IPS-15b (cell line): ENCODE results near the gene PTAFR.
"Not testable (repeated sequence)": the region's sequence is repeated elsewhere in the genome, so short reads cannot be mapped to it uniquely, and the experiment has no call there.

Experiments
- H3K27me3 ChIP-seq: one replicate; pipeline ENCODE4 v1.6.1; 2013; ENCODE audit warnings: low read length; ENCODE audit not compliant: control insufficient read depth, insufficient read depth
- H3K36me3 ChIP-seq: one replicate; pipeline ENCODE4 v1.6.1; 2013; ENCODE audit warnings: low read length; ENCODE audit not compliant: control insufficient read depth, insufficient read depth
- H3K4me1 ChIP-seq: one replicate; pipeline ENCODE4 v1.6.1; 2013; ENCODE audit warnings: mild to moderate bottlenecking, low read length; ENCODE audit not compliant: control insufficient read depth, insufficient read depth
- H3K4me3 ChIP-seq: one replicate; pipeline ENCODE4 v1.5.1; 2013; ENCODE audit warnings: low read depth, low read length
- H3K9ac ChIP-seq: one replicate; pipeline ENCODE4 v1.6.1; 2013; ENCODE audit warnings: low read depth, mild to moderate bottlenecking, low read length
- H3K9me3 ChIP-seq: one replicate; pipeline ENCODE4 v1.6.1; 2013; ENCODE audit warnings: mild to moderate bottlenecking, low read length; ENCODE audit not compliant: control insufficient read depth, insufficient read depth

Gene PTAFR

DNA sequence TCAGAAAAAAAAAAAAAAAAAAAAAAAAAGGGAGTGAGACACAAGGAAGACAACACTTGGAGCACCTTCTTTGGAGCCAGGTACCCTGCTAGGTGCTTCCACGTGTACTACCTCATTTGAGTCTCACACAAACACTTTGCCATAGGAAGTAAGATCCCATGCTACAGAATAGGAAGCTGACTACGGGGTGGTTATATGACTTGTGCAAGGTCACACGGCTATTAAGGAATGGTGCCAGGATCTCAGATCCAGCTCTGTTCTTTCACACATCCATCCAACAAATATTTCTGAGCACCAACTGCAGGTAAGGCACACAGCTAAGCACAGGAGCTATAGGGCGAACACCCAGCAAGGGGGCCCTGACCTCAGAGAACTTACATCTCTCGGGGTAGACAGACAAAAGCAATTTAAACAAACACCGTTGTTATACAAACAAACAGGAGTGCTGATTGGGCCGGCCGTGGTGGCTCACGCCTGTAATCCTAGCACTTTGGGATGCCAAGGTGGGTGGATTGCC lies 22.4 kb downstream of the PTAFR start:
- Histone ChIP-seq H3K36me3 (no peaks in the 10 kb centered on the region), H3K9me3 (no peaks in the 10 kb centered on the region), H3K9ac (no peak overlapping the region), H3K4me1 (no peaks in the 10 kb centered on the region), H3K4me3 (no peak overlapping the region), H3K27me3 (no peaks in the 10 kb centered on the region)

DNA sequence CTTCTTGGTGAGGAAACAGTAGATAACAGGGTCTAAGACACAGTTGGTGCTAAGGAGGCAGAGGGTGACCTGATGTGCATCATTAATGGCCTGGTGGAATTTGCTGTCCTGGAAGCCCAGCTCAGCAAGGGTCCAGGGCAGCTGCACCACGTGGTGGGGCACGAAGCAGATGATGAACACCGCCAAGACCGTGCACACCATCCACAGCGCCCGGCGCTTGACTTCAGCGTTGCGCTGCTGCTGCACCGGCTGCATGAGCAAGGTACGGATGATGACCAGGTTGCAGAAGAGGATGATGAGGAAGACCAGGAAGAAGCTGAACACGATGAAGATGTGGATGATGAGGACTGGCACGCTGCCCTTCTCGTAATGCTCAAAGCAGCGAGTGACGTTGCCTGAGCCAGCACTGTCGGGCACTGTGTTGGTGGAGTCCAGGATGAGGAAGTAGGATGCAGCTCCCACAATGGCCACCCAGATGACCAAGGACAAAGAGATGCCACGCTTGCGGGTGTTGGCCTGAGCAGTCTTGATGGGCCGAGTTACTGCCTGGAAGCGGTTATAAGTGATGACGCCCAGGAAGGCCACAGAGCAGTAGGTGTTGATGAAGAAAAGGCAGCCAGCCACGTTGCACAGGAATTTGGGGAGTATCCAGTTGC lies 26.2 kb downstream of the PTAFR start:
- Histone ChIP-seq H3K27me3 (no peaks in the 10 kb centered on the region), H3K4me1 (peaks cover 9% of the 10 kb centered on the region), H3K9me3 (no peaks in the 10 kb centered on the region), H3K4me3 (no peak overlapping the region), H3K36me3 (no peaks in the 10 kb centered on the region), H3K9ac (no peak overlapping the region)

DNA sequence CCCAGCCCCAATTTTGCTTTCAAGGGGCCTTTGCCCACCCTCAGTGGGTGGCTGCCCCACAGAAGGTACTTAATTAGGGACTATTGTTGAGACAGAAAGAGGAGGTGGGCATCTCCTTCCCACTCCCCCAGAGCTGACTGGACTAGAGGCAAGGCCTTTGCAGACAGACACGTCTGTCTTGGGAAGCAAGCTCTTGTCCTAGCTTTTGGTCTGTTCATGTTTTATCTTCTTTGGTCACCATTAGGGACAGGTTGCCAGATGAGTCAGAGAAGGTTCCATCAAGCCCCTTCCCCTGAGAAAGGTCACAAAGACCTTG lies 27.7 kb downstream of the PTAFR start:
- Histone ChIP-seq H3K9ac (no peak overlapping the region), H3K27me3 (no peaks in the 10 kb centered on the region), H3K4me3 (no peak overlapping the region), H3K4me1 (peaks cover 9% of the 10 kb centered on the region), H3K9me3 (no peaks in the 10 kb centered on the region), H3K36me3 (no peaks in the 10 kb centered on the region)

DNA sequence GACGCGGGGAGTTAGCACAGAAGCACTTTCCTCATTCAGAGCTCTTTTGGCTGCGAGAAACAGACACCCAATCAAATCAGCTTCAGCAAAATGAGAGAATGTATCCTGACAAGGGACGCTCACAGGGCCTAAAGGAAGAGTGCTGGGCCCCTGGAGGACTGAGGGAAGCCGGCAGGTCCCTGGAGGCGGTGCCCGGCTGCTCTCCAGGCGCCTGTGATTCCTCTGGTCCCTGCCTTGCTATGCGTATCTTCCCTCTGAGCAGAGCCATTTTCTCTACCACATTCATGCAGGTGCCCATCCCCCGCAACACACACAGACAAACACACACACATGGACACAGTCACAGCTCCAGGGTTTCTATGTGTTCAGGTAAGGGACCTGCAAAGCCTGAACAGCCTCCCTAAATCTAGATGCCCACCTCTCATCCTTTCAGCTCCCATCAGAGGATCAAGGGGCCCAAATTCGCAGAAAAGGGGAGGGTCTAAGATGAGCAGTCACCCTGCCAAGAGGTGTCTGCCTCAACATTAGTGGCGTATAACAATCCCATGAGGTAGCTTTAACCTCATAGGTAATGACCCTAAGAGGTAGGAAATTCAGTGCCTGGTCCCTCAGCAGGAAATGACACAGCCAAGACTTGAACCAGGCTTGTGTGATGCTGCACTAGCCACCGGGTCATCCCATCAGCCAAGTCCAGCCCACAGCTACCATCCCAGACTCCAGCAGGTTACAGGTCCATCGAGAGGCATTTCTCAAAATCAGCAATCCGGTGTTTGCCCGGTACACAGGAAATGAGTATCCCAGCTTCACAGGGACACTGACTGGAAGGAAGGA lies 29.0 kb downstream of the PTAFR start:
- no peaks in the 10 kb centered on the region for H3K27me3 ChIP-seq
- H3K9me3 ChIP-seq = no peaks in the 10 kb centered on the region
- H3K36me3 ChIP-seq = no peaks in the 10 kb centered on the region
- no peak overlapping the region for H3K4me3 ChIP-seq
- H3K9ac ChIP-seq = no peak overlapping the region
- peaks cover 9% of the 10 kb centered on the region for H3K4me1 ChIP-seq

DNA sequence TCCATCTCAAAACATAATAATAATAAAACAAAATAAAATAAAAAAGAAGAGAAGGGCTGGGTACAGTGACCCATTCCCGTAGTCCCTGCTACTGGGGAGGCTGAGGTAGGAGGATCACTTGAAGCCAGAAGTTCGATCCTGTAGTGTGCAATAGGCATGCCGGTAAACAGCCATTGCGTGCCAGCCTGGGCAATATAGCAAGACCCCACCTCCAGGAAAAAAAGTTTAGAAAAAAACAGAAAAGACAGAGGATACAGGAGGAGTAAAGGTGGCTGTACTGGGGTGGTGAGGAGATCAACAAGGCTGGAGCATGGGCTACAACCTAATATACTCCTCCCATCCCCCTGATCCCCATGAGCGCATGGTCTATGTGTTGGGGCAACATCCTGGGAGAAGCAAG lies 30.8 kb downstream of the PTAFR start:
- H3K36me3 ChIP-seq = no peaks in the 10 kb centered on the region
- no peaks in the 10 kb centered on the region for H3K27me3 ChIP-seq
- H3K9ac ChIP-seq = no peak overlapping the region
- no peak overlapping the region for H3K4me3 ChIP-seq
- peaks cover 9% of the 10 kb centered on the region for H3K4me1 ChIP-seq
- no peaks in the 10 kb centered on the region for H3K9me3 ChIP-seq

DNA sequence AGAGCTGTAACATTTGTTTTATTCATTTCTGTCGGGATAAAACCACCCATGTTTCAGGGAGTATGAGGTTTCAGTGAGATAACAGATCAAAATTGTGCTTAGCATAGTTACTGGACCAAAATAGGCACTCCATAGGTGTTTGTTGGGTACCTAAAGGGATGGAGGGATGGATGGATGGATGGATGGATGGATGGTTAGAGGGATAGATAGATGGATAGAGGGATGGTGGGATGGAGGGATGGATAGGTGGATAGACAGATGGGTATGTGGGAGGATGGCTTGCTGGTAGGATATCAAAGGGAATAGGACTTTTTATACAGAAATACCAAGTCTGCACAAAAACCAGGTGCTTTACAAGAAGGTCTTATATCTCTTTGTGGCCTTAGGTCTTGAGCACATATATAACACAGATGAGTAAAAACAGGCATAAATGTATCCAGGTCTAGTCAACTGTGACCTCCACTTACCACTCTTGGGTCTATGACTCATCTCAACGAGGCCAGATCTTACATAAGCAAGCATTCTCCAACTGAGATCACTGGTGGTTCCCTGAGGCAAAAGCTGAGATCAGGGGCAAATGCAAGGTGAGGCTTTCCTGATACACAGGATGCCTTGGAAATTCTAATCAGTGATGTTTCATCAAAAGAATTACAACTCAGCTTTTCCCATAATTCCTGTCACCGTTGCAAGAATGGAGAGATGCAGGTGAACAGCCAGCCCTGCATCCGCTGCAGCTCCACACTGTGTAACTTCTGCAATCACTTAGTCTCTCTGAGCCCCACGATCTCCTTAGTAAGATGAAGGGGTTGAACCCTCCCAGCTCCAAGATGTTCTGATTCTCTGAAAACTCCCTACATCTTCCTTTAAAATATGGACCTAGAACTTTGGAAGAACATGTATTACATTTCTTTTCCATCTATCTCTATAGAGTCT lies 32.0 kb downstream of the PTAFR start:
- Histone ChIP-seq H3K4me3 (no peak overlapping the region), H3K27me3 (no peaks in the 10 kb centered on the region), H3K9me3 (no peaks in the 10 kb centered on the region), H3K36me3 (no peaks in the 10 kb centered on the region), H3K4me1 (peaks cover 9% of the 10 kb centered on the region), H3K9ac (no peak overlapping the region)

DNA sequence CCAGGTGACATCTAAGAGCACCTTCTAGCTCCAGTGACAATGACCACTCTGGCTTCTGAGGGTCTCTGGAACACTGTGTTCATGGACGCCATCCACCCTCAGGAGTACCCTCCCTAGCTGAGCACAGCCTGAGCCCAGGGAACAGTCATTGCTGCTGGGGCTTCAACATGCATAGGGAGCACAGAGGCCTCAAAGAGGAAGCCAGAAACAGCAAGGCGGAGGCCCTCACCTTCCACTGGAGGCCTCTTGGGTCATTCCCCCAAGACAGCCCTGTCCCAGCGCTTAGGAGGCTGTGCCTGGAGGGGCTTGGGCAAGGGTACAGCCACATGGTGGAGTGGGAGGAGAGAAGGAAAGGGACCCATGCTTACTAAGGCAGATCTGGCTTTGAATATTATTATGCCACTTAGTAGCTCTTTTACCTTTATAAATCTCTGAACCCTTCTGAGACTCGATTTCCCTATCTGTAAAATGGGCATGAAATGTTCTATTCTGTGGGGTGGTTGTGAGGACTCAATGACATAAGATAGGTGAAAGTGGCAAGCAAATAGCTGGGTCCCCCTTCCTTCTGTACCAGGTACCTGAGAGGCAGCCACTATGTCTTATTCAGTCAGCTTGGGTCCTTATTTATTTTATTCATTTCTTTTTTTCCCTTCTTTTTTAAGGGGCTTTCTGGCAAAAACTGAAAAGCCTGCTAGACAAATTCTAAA lies 32.8 kb downstream of the PTAFR start:
- Histone ChIP-seq H3K4me1 (peaks cover 9% of the 10 kb centered on the region), H3K9me3 (no peaks in the 10 kb centered on the region), H3K27me3 (no peaks in the 10 kb centered on the region), H3K4me3 (no peak overlapping the region), H3K9ac (no peak overlapping the region), H3K36me3 (no peaks in the 10 kb centered on the region)

DNA sequence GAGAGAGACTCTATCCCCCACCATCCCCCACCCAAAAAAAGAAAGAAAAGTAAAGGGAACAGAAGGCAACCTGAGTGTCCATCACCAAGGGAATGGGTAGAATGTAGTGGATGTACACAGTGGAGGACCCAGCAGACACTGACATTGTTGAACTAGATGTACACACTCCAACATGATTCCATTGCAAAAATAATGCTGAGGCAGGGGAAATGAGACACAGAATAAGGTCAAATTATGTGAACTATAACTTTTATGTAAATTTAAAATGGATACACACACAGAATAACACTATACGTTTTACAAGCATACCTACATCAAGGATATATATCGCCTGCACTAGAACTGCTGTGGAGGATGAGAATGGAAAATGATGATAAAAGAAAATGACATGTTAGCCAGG lies 34.8 kb downstream of the PTAFR start:
- H3K4me1 ChIP-seq = no peaks in the 10 kb centered on the region
- H3K27me3 ChIP-seq = no peaks in the 10 kb centered on the region
- no peak overlapping the region for H3K4me3 ChIP-seq
- no peak overlapping the region for H3K9ac ChIP-seq
- H3K36me3 ChIP-seq = no peaks in the 10 kb centered on the region
- H3K9me3 ChIP-seq = no peaks in the 10 kb centered on the region

DNA sequence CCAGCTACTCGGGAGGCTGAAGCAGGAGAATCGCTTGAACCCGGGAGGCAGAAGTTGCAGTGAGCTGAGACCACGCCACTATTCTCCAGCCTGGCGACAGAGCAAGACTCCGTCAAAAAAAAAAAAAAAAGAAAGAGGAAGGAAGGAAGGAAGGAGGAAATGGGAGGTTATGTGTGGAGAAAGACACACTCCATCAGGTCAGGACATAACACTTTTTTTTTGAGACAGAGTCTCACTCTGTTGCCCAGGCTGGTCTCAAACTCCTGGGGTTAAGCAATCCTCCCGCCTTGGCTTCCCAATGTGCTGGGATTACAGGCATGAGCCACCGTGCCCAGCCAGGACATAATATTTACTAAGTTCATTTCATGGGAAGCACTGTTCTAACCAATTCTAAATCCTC lies 36.6 kb downstream of the PTAFR start:
- H3K9ac ChIP-seq, H3K4me1 ChIP-seq, H3K27me3 ChIP-seq: not testable (repeated sequence)

DNA sequence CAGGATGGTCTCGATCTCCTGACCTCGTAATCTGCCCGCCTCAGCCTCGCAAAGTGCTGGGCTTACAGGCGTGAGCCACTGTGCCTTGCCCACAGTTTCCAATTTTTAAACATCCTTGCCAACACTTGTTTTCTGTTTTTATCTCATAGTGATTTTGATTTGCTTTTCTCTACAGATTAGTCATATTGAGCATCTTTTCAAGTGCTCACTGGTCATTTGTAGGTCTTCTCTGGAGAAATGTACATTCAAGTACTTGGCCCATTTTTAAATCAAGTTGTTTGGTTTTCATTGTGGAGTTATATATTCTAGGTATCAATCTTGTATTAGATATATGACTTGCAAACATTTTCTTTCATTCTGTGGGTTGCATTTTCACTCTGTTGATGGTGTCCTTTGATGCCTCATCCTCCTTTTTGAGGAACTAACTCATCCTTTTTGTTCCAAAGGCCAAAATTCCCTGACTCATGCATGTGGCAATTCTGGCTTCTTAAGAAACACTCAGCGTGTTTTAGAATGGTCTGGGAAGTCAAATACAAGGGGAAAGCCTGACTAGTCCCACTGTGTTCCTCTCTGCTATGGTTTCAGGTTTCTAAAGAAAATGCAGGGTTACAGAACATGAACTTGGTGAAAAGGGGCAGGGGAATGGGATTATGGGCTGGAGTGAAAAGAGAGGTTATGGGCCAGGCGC lies 37.3 kb downstream of the PTAFR start:
- Histone ChIP-seq H3K9me3 (no peaks in the 10 kb centered on the region), H3K36me3 (no peaks in the 10 kb centered on the region), H3K27me3 (no peaks in the 10 kb centered on the region), H3K9ac (no peak overlapping the region), H3K4me3 (no peak overlapping the region), H3K4me1 (no peaks in the 10 kb centered on the region)

More for the DNA sequence above, 36.6 kb downstream of the PTAFR start:
- not testable (repeated sequence) for H3K36me3 ChIP-seq, H3K9me3 ChIP-seq, H3K4me3 ChIP-seq
